OCI-LY7 (cell line): ENCODE data around the gene TIMM10B. TPM values are rescaled to one million over a fixed set of nuclear protein-coding genes. Genes with fewer than 3 reads are reported as not detected.
"Not testable (repeated sequence)": the region's sequence is repeated elsewhere in the genome, so short reads cannot be mapped to it uniquely, and the experiment has no call there.

Experiments
- BruUV-seq: library from RNA; stranded (reverse); fragments of 400-500 nt; replicated peaks from 2 replicates; lab custom pipeline; 2021; lab: Mats Ljungman, UMichigan
- CTCF ChIA-PET: fragments of 300-600 bp; sonication (Branson Sonifier 250); formaldehyde crosslinking; loops from one replicate; lab custom pipeline; 2022; ENCODE audit warnings: antibody characterized with exemption; ENCODE audit not compliant: unreplicated experiment; lab: Charles Lee
- POLR2A ChIA-PET: fragments of 300-600 bp; sonication (Branson Sonifier 250); formaldehyde crosslinking; loops from one replicate; lab custom pipeline; 2022; ENCODE audit warnings: antibody characterized with exemption; lab: Charles Lee
- DNase-seq: peaks from one replicate; pipeline ENCODE4 v3.0.0-alpha.2; 2015; ENCODE audit warnings: low spot score
- H2AFZ ChIP-seq: fragments of 200-600 bp; sonication (generic), shearing (Covaris generic); 2 replicates; pipeline ENCODE4 v1.6.1; 2014; ENCODE audit warnings: mild to moderate bottlenecking, antibody characterized with exemption, low read length, moderate library complexity
- H3K27ac ChIP-seq: fragments of 200-600 bp; sonication (generic); 2 replicates; pipeline ENCODE4 v1.5.1; 2014; ENCODE audit warnings: mixed run types, low read depth, mild to moderate bottlenecking, moderate library complexity, low read length, inconsistent platforms; ENCODE audit not compliant: poor library complexity, severe bottlenecking
- H3K36me3 ChIP-seq: fragments of 200-600 bp; sonication (generic); 2 replicates; pipeline ENCODE4 v1.6.1; 2014; ENCODE audit warnings: mild to moderate bottlenecking, antibody characterized with exemption, low read length, moderate library complexity, mixed read lengths; ENCODE audit not compliant: insufficient read depth
- H3K4me1 ChIP-seq: fragments of 200-600 bp; sonication (generic); 2 replicates; pipeline ENCODE4 v1.5.1; 2014; ENCODE audit warnings: mild to moderate bottlenecking, low read length; ENCODE audit not compliant: insufficient read depth, poor library complexity, severe bottlenecking
- H3K4me2 ChIP-seq: fragments of 200-600 bp; sonication (generic); 2 replicates; pipeline ENCODE4 v1.6.1; 2014; ENCODE audit warnings: mild to moderate bottlenecking, low read length
- H3K4me3 ChIP-seq: fragments of 200-600 bp; sonication (generic); 2 replicates; pipeline ENCODE4 v1.5.1; 2014; ENCODE audit warnings: mild to moderate bottlenecking, low read depth, low read length; ENCODE audit not compliant: poor library complexity, severe bottlenecking
- H3K79me2 ChIP-seq: fragments of 200-600 bp; sonication (generic); 2 replicates; pipeline ENCODE4 v1.6.1; 2016; ENCODE audit warnings: low read depth, mild to moderate bottlenecking, low read length, moderate library complexity, mixed read lengths; ENCODE audit not compliant: insufficient read depth
- H3K9me2 ChIP-seq: fragments of 200-600 bp; sonication (generic); 2 replicates; pipeline ENCODE4 v1.6.1; 2016; ENCODE audit warnings: mild to moderate bottlenecking, low read length, mixed read lengths; ENCODE audit not compliant: insufficient read depth
- H3K9me3 ChIP-seq: fragments of 200-600 bp; sonication (generic); 2 replicates; pipeline ENCODE4 v1.6.1; 2014; ENCODE audit warnings: mild to moderate bottlenecking, mixed run types, low read length, mixed read lengths
- H4K20me1 ChIP-seq: fragments of 200-600 bp; sonication (generic); 2 replicates; pipeline ENCODE4 v1.6.1; 2014; ENCODE audit warnings: mild to moderate bottlenecking, antibody characterized with exemption, low read length, moderate library complexity, mixed read lengths; ENCODE audit not compliant: insufficient read depth
- EZH2phosphoT487 ChIP-seq: fragments of 200-600 bp; sonication (generic); IDR thresholded peaks from 2 replicates; pipeline ENCODE4 v1.6.1; 2018; ENCODE audit warnings: low read depth, borderline replicate concordance, mild to moderate bottlenecking, mixed run types, antibody characterized with exemption, low read length, moderate library complexity, mixed read lengths
- intact Hi-C: fragments of 100-400 bp; cut with micrococcal nuclease; formaldehyde crosslinking; loops from one replicate; pipeline ENCODE4 v1.10.0; 2022; ENCODE audit not compliant: unreplicated experiment
- total RNA-seq, 2 experiments: library from RNA; depleted of rRNA in 1 of 2; stranded (reverse); fragments of >200 nt in 1 of 2; shearing (Covaris generic) in 1 of 2; gene quantifications; 2 replicates each; pipeline ENCODE4 v1.2.3, GENCODE V29; 2014 to 2022
- TF ChIP-seq, protein P1 (sequence below): fragments of 200-600 bp; sonication (generic); conservative IDR thresholded peaks from 2 replicates; pipeline ENCODE4 v1.5.1; 2014; ENCODE audit warnings: mild to moderate bottlenecking, antibody characterized with exemption, low read length, moderate library complexity, mixed read lengths

TIMM10B gene
- total RNA-seq, 2 experiments from 2014 or later, result 43.7 to 54.6 TPM

DNA sequence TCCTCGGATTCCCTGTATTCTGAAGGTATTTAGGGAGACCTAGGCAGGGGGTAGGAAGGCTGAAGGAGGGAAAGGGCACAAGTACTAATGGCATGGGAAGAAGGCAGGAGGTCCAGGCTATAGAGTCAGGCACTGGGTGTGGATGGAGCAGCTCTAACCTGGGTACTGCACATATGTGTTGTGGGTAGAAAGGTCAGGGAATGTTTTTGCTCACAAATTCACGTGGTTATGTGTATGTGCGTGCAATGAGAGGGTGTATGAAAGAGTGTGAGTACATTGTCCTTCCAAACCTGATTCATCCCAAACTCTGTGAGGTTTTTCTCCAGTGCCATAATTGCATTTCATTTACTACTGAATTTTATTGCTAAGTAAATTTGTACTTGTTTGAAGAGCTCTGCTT, 39.0 kb downstream of the TIMM10B start:
- Histone ChIP-seq H4K20me1 (no peaks in the 10 kb centered on the region), H3K4me2 (no peak overlapping the region), H3K9me2 (no peaks in the 10 kb centered on the region), H3K36me3 (peaks cover 46% of the 10 kb centered on the region), H3K4me1 (no peaks in the 10 kb centered on the region), H3K9me3 (no peaks in the 10 kb centered on the region), H3K4me3 (no peak overlapping the region), H3K27ac (no peak overlapping the region), H3K79me2 (no peaks in the 10 kb centered on the region), H2AFZ (no peak overlapping the region)
- BruUV-seq, result no TSS peak
- CTCF ChIA-PET, result no interaction called here
- POLR2A ChIA-PET, result interaction anchor here (0.6 kb wide), 1 partner anchor 8 kb away, joined by 3 read pairs; no protein-coding TSS in a partner anchor
- intact Hi-C loops, result no loop called here
- TF ChIP-seq EZH2phosphoT487, result no peak
- TF ChIP-seq, protein P1, sequence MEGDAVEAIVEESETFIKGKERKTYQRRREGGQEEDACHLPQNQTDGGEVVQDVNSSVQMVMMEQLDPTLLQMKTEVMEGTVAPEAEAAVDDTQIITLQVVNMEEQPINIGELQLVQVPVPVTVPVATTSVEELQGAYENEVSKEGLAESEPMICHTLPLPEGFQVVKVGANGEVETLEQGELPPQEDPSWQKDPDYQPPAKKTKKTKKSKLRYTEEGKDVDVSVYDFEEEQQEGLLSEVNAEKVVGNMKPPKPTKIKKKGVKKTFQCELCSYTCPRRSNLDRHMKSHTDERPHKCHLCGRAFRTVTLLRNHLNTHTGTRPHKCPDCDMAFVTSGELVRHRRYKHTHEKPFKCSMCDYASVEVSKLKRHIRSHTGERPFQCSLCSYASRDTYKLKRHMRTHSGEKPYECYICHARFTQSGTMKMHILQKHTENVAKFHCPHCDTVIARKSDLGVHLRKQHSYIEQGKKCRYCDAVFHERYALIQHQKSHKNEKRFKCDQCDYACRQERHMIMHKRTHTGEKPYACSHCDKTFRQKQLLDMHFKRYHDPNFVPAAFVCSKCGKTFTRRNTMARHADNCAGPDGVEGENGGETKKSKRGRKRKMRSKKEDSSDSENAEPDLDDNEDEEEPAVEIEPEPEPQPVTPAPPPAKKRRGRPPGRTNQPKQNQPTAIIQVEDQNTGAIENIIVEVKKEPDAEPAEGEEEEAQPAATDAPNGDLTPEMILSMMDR, result no peak
- no peak for DNase-seq

DNA sequence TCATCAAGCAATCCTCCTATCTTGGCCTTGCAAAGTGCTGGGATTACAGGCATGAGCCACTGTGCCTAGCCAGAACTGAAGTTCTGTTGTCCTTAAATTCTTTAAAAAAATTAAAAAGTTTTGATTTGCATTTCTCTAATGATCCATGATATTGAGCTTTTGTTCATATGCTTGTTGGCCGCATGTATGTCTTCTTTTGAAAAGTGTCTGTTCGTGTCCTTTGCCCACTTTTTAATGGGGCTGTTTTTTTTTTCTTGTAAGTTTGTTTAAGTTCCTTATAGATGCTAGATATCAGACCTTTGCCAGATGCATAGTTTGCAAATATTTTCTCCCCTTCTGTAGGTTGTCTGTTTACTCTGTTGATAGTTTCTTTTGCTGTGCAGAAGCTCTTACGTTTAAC, 40.6 kb downstream of the TIMM10B start:
- H2AFZ ChIP-seq, DNase-seq, intact Hi-C loops, CTCF ChIA-PET, H3K27ac ChIP-seq, BruUV-seq, H3K4me2 ChIP-seq, H3K4me3 ChIP-seq, H3K79me2 ChIP-seq, H3K9me3 ChIP-seq, H4K20me1 ChIP-seq, H3K9me2 ChIP-seq: not testable (repeated sequence)
- H3K36me3 ChIP-seq, result peaks cover 29% of the 10 kb centered on the region
- POLR2A ChIA-PET, result interaction anchor here (0.7 kb wide), 1 partner anchor 23 kb away, joined by 3 read pairs; no protein-coding TSS in a partner anchor
- peaks cover 11% of the 10 kb centered on the region for H3K4me1 ChIP-seq

DNA sequence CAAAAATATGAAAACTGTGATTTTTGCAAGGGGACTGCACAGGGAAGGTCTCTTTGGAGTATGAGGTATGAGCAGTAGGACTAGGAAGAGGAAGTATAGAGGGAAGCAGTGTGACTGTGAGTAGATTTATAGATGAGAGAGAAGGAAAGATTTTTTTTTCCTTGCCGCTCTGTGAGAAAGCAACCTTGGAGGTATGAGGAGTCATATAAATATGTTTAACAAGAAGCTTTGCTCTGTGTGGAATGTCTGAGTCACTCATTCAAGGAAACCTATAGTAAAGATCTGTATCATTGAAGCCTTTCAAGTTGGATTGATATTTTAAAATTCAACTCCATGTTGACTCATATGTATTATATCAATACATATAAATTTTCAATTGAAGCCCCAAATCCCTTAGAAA, 42.0 kb downstream of the TIMM10B start:
- DNase-seq, result no peak
- no TSS peak for BruUV-seq
- CTCF ChIA-PET, result interaction anchor here (0.6 kb wide), 1 partner anchor 67 kb away, joined by 3 read pairs; no protein-coding TSS in a partner anchor
- H3K27ac ChIP-seq, result no peak overlapping the region
- no peak for TF ChIP-seq EZH2phosphoT487
- TF ChIP-seq, protein P1, result no peak
- H3K9me2 ChIP-seq, result no peaks in the 10 kb centered on the region
- no peaks in the 10 kb centered on the region for H4K20me1 ChIP-seq
- no peaks in the 10 kb centered on the region for H3K79me2 ChIP-seq
- no peak overlapping the region for H2AFZ ChIP-seq
- intact Hi-C loops, result no loop called here
- H3K4me3 ChIP-seq, result no peak overlapping the region
- H3K36me3 ChIP-seq, result peaks cover 18% of the 10 kb centered on the region
- POLR2A ChIA-PET, result no interaction called here
- peaks cover 12% of the 10 kb centered on the region for H3K4me1 ChIP-seq
- no peak overlapping the region for H3K4me2 ChIP-seq
- no peaks in the 10 kb centered on the region for H3K9me3 ChIP-seq
